ENCODE results near the gene SCGB3A2.

DNA sequence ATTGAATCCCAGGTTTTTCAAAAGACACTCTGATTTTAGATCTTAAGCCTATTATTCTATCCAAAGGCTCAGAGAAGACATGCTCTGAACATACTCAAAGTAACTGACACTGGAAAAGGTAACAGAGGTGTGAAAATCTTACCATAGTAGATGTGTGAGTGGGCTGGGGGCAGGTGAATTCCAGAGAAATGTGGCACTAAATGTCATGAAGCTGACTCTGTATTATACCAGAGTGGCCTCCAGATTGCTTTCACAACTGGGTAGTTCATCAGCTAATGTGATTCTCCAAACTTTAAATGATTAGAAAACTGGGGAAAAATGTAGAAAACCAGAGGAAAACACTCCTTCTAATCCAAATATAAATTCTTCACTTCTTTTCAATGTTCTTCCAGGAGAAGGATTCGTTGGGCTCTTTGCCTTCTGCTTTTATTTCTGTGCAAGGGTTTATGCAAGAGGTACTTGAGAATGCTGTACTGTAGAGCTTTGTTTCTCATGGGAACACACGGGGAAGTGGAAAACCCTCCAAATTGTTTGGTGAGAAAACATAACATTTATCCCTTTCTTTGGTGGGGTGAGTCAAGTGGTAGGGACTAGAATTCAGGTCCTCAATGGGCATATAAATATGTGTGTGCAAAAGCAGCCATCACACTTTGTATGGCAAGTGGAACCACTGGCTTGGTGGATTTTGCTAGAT, at the start of gene SCGB3A2:
- no peak for TF ChIP-seq CTCF (conservative IDR thresholded peaks at IDR 0.05; ENCODE audit: low read depth, low read length)
- TF ChIP-seq EZH2 (IDR thresholded peaks at IDR 0.05; ENCODE audit: low read length, unreplicated experiment): no peak

Measured in PC-3 (cell line).